H9 (cell line): ENCODE results near the gene CAPN5. TPM values are rescaled to one million over a fixed set of nuclear protein-coding genes. Genes with fewer than 3 reads are reported as not detected.

Source experiments
- DNase-seq: peaks from one replicate; pipeline ENCODE4 v3.0.0-alpha.2; 2017
- H2AFZ ChIP-seq: one replicate; pipeline ENCODE4 v1.6.1; 2013; ENCODE audit warnings: mild to moderate bottlenecking, low read length, control low read depth, moderate library complexity
- H2AK5ac ChIP-seq: 2 replicates; pipeline ENCODE4 v1.6.1; 2013; ENCODE audit warnings: low read length, control low read depth, mixed read lengths; ENCODE audit not compliant: insufficient read length
- H2BK120ac ChIP-seq: one replicate; pipeline ENCODE4 v1.6.1; 2013; ENCODE audit warnings: low read depth, mild to moderate bottlenecking, low read length, control low read depth, inconsistent platforms; ENCODE audit not compliant: poor library complexity, severe bottlenecking
- H2BK12ac ChIP-seq: 2 replicates; pipeline ENCODE4 v1.6.1; 2013; ENCODE audit warnings: low read length, control low read depth, mixed read lengths, low read depth; ENCODE audit not compliant: insufficient read length
- H2BK15ac ChIP-seq: 2 replicates; pipeline ENCODE4 v1.6.1; 2013; ENCODE audit warnings: low read depth, low read length, control low read depth
- H2BK20ac ChIP-seq: one replicate; pipeline ENCODE4 v1.6.1; 2013; ENCODE audit warnings: low read depth, mild to moderate bottlenecking, low read length, control low read depth, inconsistent platforms; ENCODE audit not compliant: poor library complexity, severe bottlenecking
- H2BK5ac ChIP-seq: 2 replicates; pipeline ENCODE4 v1.6.1; 2013; ENCODE audit warnings: low read length, control low read depth, mixed read lengths; ENCODE audit not compliant: insufficient read length
- H3K14ac ChIP-seq: 2 replicates; pipeline ENCODE4 v1.6.1; 2013; ENCODE audit warnings: low read length, control low read depth; ENCODE audit not compliant: insufficient read depth
- H3K18ac ChIP-seq: 2 replicates; pipeline ENCODE4 v1.6.1; 2013; ENCODE audit warnings: low read depth, mild to moderate bottlenecking, mixed read lengths, low read length, control low read depth; ENCODE audit not compliant: insufficient read length
- H3K23ac ChIP-seq: 2 replicates; pipeline ENCODE4 v1.6.1; 2013; ENCODE audit warnings: low read length, control low read depth, mixed read lengths, low read depth; ENCODE audit not compliant: insufficient read length
- H3K23me2 ChIP-seq: 2 replicates; pipeline ENCODE4 v1.6.1; 2013; ENCODE audit warnings: low read depth, mild to moderate bottlenecking, mixed read lengths, low read length, control low read depth; ENCODE audit not compliant: insufficient read length, poor library complexity, severe bottlenecking
- H3K27ac ChIP-seq: 2 replicates; pipeline ENCODE4 v1.5.1; 2013; ENCODE audit warnings: low read length, control low read depth, mixed read lengths, low read depth; ENCODE audit not compliant: insufficient read length
- H3K27me3 ChIP-seq: 2 replicates; pipeline ENCODE4 v1.6.1; 2013; ENCODE audit warnings: low read length, control low read depth, inconsistent platforms; ENCODE audit not compliant: insufficient read depth
- H3K4ac ChIP-seq: 2 replicates; pipeline ENCODE4 v1.6.1; 2013; ENCODE audit warnings: low read depth, mild to moderate bottlenecking, control low read depth, inconsistent platforms, low read length, moderate library complexity
- H3K4me1 ChIP-seq: 2 replicates; pipeline ENCODE4 v1.6.1; 2013; ENCODE audit warnings: low read length, control low read depth, inconsistent platforms; ENCODE audit not compliant: insufficient read depth
- H3K4me2 ChIP-seq: 2 replicates; pipeline ENCODE4 v1.6.1; 2013; ENCODE audit warnings: low read length, control low read depth, mixed read lengths; ENCODE audit not compliant: insufficient read length, insufficient read depth
- H3K56ac ChIP-seq: 2 replicates; pipeline ENCODE4 v1.6.1; 2013; ENCODE audit warnings: low read depth, mild to moderate bottlenecking, mixed read lengths, low read length, control low read depth; ENCODE audit not compliant: insufficient read length
- H3K79me1 ChIP-seq: 2 replicates; pipeline ENCODE4 v1.6.1; 2013; ENCODE audit warnings: low read depth, mild to moderate bottlenecking, moderate library complexity, low read length, control low read depth, inconsistent platforms; ENCODE audit not compliant: insufficient read depth, poor library complexity, severe bottlenecking
- H3K79me2 ChIP-seq: 2 replicates; pipeline ENCODE4 v1.6.1; 2013; ENCODE audit warnings: low read length, control low read depth, inconsistent platforms; ENCODE audit not compliant: insufficient read depth
- H3K9ac ChIP-seq: 2 replicates; pipeline ENCODE4 v1.6.1; 2013; ENCODE audit warnings: low read length, control low read depth, mixed read lengths; ENCODE audit not compliant: insufficient read length; ENCODE audit errors: extremely low read depth
- H3K9me3 ChIP-seq: one replicate; pipeline ENCODE4 v1.6.1; 2013; ENCODE audit warnings: low read depth, low read length, inconsistent platforms; ENCODE audit not compliant: control insufficient read depth
- H3T11ph ChIP-seq: one replicate; pipeline ENCODE4 v1.6.1; 2013; ENCODE audit warnings: mild to moderate bottlenecking, low read length, control low read depth, inconsistent platforms
- H4K20me1 ChIP-seq: one replicate; pipeline ENCODE4 v1.6.1; 2013; ENCODE audit not compliant: control insufficient read depth, insufficient read length, insufficient read depth
- H4K5ac ChIP-seq: 2 replicates; pipeline ENCODE4 v1.6.1; 2013; ENCODE audit warnings: low read depth, mild to moderate bottlenecking, mixed read lengths, low read length, control low read depth; ENCODE audit not compliant: insufficient read length
- H4K8ac ChIP-seq: replicated peaks from 2 replicates; pipeline ENCODE4 v1.6.1; 2013; ENCODE audit warnings: low read length, control low read depth, mixed read lengths, low read depth; ENCODE audit not compliant: insufficient read length
- H4K91ac ChIP-seq: 2 replicates; pipeline ENCODE4 v1.6.1; 2013; ENCODE audit warnings: low read depth, mild to moderate bottlenecking, moderate library complexity, mixed read lengths, low read length, control low read depth; ENCODE audit not compliant: insufficient read length
- H3K27ac Mint-ChIP-seq, 3 experiments: 2 replicates in 2 of 3; 3 replicates in 1 of 3; pipeline ENCODE4 v1.8.0; 2020 to 2021; ENCODE audit warnings: mixed read lengths in 3 of 3, mild to moderate bottlenecking in 1 of 3, moderate library complexity in 1 of 3
- H3K27me3 Mint-ChIP-seq: 2 replicates; pipeline ENCODE4 v1.8.0; 2021; ENCODE audit warnings: low read depth, mild to moderate bottlenecking, moderate library complexity, mixed read lengths
- H3K36me3 Mint-ChIP-seq, 3 experiments: 2 replicates in 2 of 3; 3 replicates in 1 of 3; pipeline ENCODE4 v1.8.0; 2020 to 2021; ENCODE audit warnings: low read depth in 3 of 3, mixed read lengths in 3 of 3; ENCODE audit not compliant: insufficient read depth in 1 of 3
- H3K4me1 Mint-ChIP-seq, 2 experiments: 2 replicates each; pipeline ENCODE4 v1.8.0; 2020; ENCODE audit warnings: mixed read lengths in 2 of 2
- H3K4me3 Mint-ChIP-seq, 2 experiments: 2 replicates in 1 of 2; 3 replicates in 1 of 2; pipeline ENCODE4 v1.8.0; 2020 to 2021; ENCODE audit warnings: mild to moderate bottlenecking in 2 of 2, mixed read lengths in 2 of 2, moderate library complexity in 1 of 2
- H3K9me3 Mint-ChIP-seq, 2 experiments: 2 replicates in 1 of 2; 3 replicates in 1 of 2; pipeline ENCODE4 v1.8.0; 2020; ENCODE audit warnings: mild to moderate bottlenecking in 2 of 2, mixed read lengths in 2 of 2, moderate library complexity in 1 of 2
- WGBS: extraction: QIAGEN DNeasy Blood & Tissue Kit; methylation state at CpG from one replicate; pipeline ENCODE4 v1.1.7; 2013; ENCODE audit warnings: missing lambda C conversion rate, low lambda C conversion rate, mixed read lengths; ENCODE audit not compliant: insufficient read length; ENCODE audit errors: extremely low coverage; 5-methylcytosine and 5-hydroxymethylcytosine counted together
- total RNA-seq: library from RNA; stranded (reverse); gene quantifications from 2 replicates; pipeline ENCODE4 v1.2.1, GENCODE V29; 2021
- TF ChIP-seq, protein P1 (sequence below): fragments of 200-600 bp; sonication (generic); conservative IDR thresholded peaks from 3 replicates; pipeline ENCODE4 v1.8.0; 2021; ENCODE audit warnings: antibody characterized with exemption, mild to moderate bottlenecking

CAPN5 gene
- total RNA-seq, 1 experiment from 2014 or later = 16.7 TPM

GRCh38 chr11:77083566-77084245 is 16.9 kb downstream of the CAPN5 start:
- no CpG with 5 or more reads among the region's 12 CpGs for WGBS
- no peak overlapping the region for H2BK20ac ChIP-seq
- H3K9me3 ChIP-seq = no peaks in the 10 kb centered on the region
- Mint-ChIP-seq H3K27me3 (no peaks in the 10 kb centered on the region), H3K36me3 (no peaks in the 10 kb centered on the region; a peak in 4 of 7 replicates), H3K27ac (peak overlapping the region in 2 of 3 experiments; percentile 27 to 92; a peak in 4 of 7 replicates), H3K4me3 (no peak overlapping the region), H3K4me1 (peaks cover 6 to 8% of the 10 kb centered on the region in 2 experiments), H3K9me3 (peaks cover 6 to 7% of the 10 kb centered on the region in 2 experiments; a peak in 3 of 5 replicates)
- no peak overlapping the region for H3K56ac ChIP-seq
- no peak overlapping the region for H2AK5ac ChIP-seq
- no peak overlapping the region for H4K5ac ChIP-seq
- no peak overlapping the region for H3K9ac ChIP-seq
- no peaks in the 10 kb centered on the region for H3K23me2 ChIP-seq
- H3T11ph ChIP-seq = no peak overlapping the region
- no peaks in the 10 kb centered on the region for H3K4me1 ChIP-seq
- no peaks in the 10 kb centered on the region for H3K79me1 ChIP-seq
- H2BK120ac ChIP-seq = no peak overlapping the region
- TF ChIP-seq, protein P1, sequence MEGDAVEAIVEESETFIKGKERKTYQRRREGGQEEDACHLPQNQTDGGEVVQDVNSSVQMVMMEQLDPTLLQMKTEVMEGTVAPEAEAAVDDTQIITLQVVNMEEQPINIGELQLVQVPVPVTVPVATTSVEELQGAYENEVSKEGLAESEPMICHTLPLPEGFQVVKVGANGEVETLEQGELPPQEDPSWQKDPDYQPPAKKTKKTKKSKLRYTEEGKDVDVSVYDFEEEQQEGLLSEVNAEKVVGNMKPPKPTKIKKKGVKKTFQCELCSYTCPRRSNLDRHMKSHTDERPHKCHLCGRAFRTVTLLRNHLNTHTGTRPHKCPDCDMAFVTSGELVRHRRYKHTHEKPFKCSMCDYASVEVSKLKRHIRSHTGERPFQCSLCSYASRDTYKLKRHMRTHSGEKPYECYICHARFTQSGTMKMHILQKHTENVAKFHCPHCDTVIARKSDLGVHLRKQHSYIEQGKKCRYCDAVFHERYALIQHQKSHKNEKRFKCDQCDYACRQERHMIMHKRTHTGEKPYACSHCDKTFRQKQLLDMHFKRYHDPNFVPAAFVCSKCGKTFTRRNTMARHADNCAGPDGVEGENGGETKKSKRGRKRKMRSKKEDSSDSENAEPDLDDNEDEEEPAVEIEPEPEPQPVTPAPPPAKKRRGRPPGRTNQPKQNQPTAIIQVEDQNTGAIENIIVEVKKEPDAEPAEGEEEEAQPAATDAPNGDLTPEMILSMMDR = no peak
- no peak overlapping the region for H4K91ac ChIP-seq
- H3K79me2 ChIP-seq = no peaks in the 10 kb centered on the region
- H2BK15ac ChIP-seq = no peak overlapping the region
- H2AFZ ChIP-seq = no peak overlapping the region
- H3K18ac ChIP-seq = no peak overlapping the region
- H2BK12ac ChIP-seq = no peak overlapping the region
- no peaks in the 10 kb centered on the region for H4K20me1 ChIP-seq
- H2BK5ac ChIP-seq = no peak overlapping the region
- no peak overlapping the region for H3K4ac ChIP-seq
- DNase-seq = no peak
- H3K4me2 ChIP-seq = no peak overlapping the region
- no peak overlapping the region for H4K8ac ChIP-seq
- no peaks in the 10 kb centered on the region for H3K27me3 ChIP-seq
- no peak overlapping the region for H3K14ac ChIP-seq
- no peak overlapping the region for H3K27ac ChIP-seq
- H3K23ac ChIP-seq = no peak overlapping the region
